Liver (tissue), 9 donors: Measurements from ENCODE around the gene GANC. TPM values are rescaled to one million over a fixed set of nuclear protein-coding genes. Genes with fewer than 3 reads are reported as not detected.

ENCODE experiments used
- DNase-seq: peaks from one replicate; pipeline ENCODE4 v3.0.0-alpha.2; 2017; ENCODE audit warnings: low spot score
- H3K27ac ChIP-seq, 2 donors: one replicate each; pipeline ENCODE4 v1.7.0; 2013; ENCODE audit warnings: inconsistent platforms in 2 of 2, low read length in 2 of 2, control low read depth in 1 of 2, low read depth in 1 of 2, mild to moderate bottlenecking in 1 of 2
- H3K27me3 ChIP-seq, 4 donors: one replicate each; pipeline versions ENCODE4 v1.6.1 to v1.7.0; 2013; ENCODE audit warnings: low read length in 3 of 4, inconsistent platforms in 1 of 4, mild to moderate bottlenecking in 1 of 4, moderate library complexity in 1 of 4; ENCODE audit not compliant: control insufficient read depth in 4 of 4, insufficient read depth in 4 of 4
- H3K36me3 ChIP-seq, 4 donors: one replicate each; pipeline versions ENCODE4 v1.6.1 to v1.7.0; 2013; ENCODE audit warnings: low read length in 3 of 4, mild to moderate bottlenecking in 3 of 4, low read depth in 1 of 4, moderate library complexity in 1 of 4; ENCODE audit not compliant: control insufficient read depth in 4 of 4, insufficient read depth in 3 of 4
- H3K4me1 ChIP-seq, 4 donors: one replicate each; pipeline versions ENCODE4 v1.6.1 to v1.7.0; 2013; ENCODE audit warnings: low read length in 3 of 4, mild to moderate bottlenecking in 3 of 4, moderate library complexity in 1 of 4; ENCODE audit not compliant: control insufficient read depth in 4 of 4, insufficient read depth in 4 of 4
- H3K4me3 ChIP-seq, 3 donors: one replicate each; pipeline versions ENCODE4 v1.6.1 to v1.7.0; 2013; ENCODE audit warnings: low read length in 3 of 3, control low read depth in 1 of 3, low read depth in 1 of 3, mild to moderate bottlenecking in 1 of 3
- H3K9ac ChIP-seq, 2 donors: one replicate each; pipeline ENCODE4 v1.7.0; 2013; ENCODE audit warnings: low read length in 2 of 2, mild to moderate bottlenecking in 2 of 2, moderate library complexity in 2 of 2, control low read depth in 1 of 2, low read depth in 1 of 2
- H3K9me3 ChIP-seq, 4 donors: one replicate each; pipeline versions ENCODE4 v1.6.1 to v1.7.0; 2013; ENCODE audit warnings: low read length in 3 of 4; ENCODE audit not compliant: control insufficient read depth in 4 of 4
- ATF3 ChIP-seq: IDR thresholded peaks from 2 replicates; pipeline ENCODE4 v1.6.1; 2016; ENCODE audit warnings: antibody characterized with exemption
- CTCF ChIP-seq: fragments of 150-350 bp; IDR thresholded peaks from 2 replicates; pipeline ENCODE4 v1.5.1; 2017; ENCODE audit warnings: improper control_type of control experiment, low read depth, low read length; ENCODE audit not compliant: missing input control
- EGR1 ChIP-seq, 2 donors: IDR thresholded peaks; 2 replicates each; pipeline ENCODE4 v1.6.1; 2016 to 2018; ENCODE audit warnings: antibody characterized with exemption in 2 of 2, low read depth in 2 of 2
- FOXA1 ChIP-seq: IDR thresholded peaks from 2 replicates; pipeline ENCODE4 v1.6.1; 2016; ENCODE audit warnings: antibody characterized with exemption
- FOXA2 ChIP-seq: IDR thresholded peaks from 2 replicates; pipeline ENCODE4 v1.6.1; 2016; ENCODE audit warnings: antibody characterized with exemption
- GABPA ChIP-seq, 2 donors: IDR thresholded peaks in 1 of 2; conservative IDR thresholded peaks in 1 of 2; 2 replicates each; pipeline ENCODE4 v1.6.1; 2016; ENCODE audit warnings: antibody characterized with exemption in 2 of 2, mild to moderate bottlenecking in 1 of 2, moderate library complexity in 1 of 2
- HNF4A ChIP-seq, 2 donors: conservative IDR thresholded peaks; 2 replicates each; pipeline ENCODE4 v1.6.1; 2016; ENCODE audit warnings: antibody characterized with exemption in 2 of 2, mild to moderate bottlenecking in 2 of 2
- HNF4G ChIP-seq: IDR thresholded peaks from 2 replicates; pipeline ENCODE4 v1.6.1; 2016; ENCODE audit warnings: antibody characterized with exemption
- JUND ChIP-seq, 2 donors: IDR thresholded peaks; 2 replicates each; pipeline ENCODE4 v1.6.1; 2016; ENCODE audit warnings: antibody characterized with exemption in 2 of 2
- MAX ChIP-seq: IDR thresholded peaks from 2 replicates; pipeline ENCODE4 v1.6.1; 2016; ENCODE audit warnings: antibody characterized with exemption
- NR2F2 ChIP-seq: IDR thresholded peaks from 2 replicates; pipeline ENCODE4 v1.6.1; 2016; ENCODE audit warnings: antibody characterized with exemption
- RAD21 ChIP-seq, 2 donors: IDR thresholded peaks; 2 replicates each; pipeline ENCODE4 v1.6.1; 2016; ENCODE audit warnings: antibody characterized with exemption in 2 of 2, mild to moderate bottlenecking in 2 of 2
- REST ChIP-seq: IDR thresholded peaks from 2 replicates; pipeline ENCODE4 v1.6.1; 2016; ENCODE audit warnings: antibody characterized with exemption, mild to moderate bottlenecking
- RXRA ChIP-seq, 2 donors: IDR thresholded peaks; 2 replicates each; pipeline ENCODE4 v1.6.1; 2017 to 2018; ENCODE audit warnings: antibody characterized with exemption in 2 of 2, mild to moderate bottlenecking in 1 of 2
- SP1 ChIP-seq: IDR thresholded peaks from 2 replicates; pipeline ENCODE4 v1.6.1; 2018; ENCODE audit warnings: antibody characterized with exemption, mild to moderate bottlenecking
- TAF1 ChIP-seq: conservative IDR thresholded peaks from 2 replicates; pipeline ENCODE4 v1.6.1; 2016; ENCODE audit warnings: antibody characterized with exemption, mild to moderate bottlenecking
- YY1 ChIP-seq: IDR thresholded peaks from 2 replicates; pipeline ENCODE4 v1.6.1; 2016; ENCODE audit warnings: antibody characterized with exemption, mild to moderate bottlenecking
- ZBTB33 ChIP-seq: IDR thresholded peaks from 2 replicates; pipeline ENCODE4 v1.6.1; 2016; ENCODE audit warnings: antibody characterized with exemption
- WGBS: extraction: QIAGEN DNeasy Blood & Tissue Kit; methylation state at CpG from one replicate; pipeline ENCODE4 v1.1.7; 2013; 5-methylcytosine and 5-hydroxymethylcytosine counted together
- polyA plus RNA-seq, 2 donors: library from polyadenylated mRNA; stranded (reverse) in 1 of 2; unstranded in 1 of 2; fragments of 200-250 nt in 1 of 2; fragments of >200 nt in 1 of 2; fragmentation: Nextera tagmentation in 1 of 2; extraction: Ambion mirVana in 1 of 2; gene quantifications; one replicate each; pipeline versions ENCODE4 v1.2.1 to v1.2.3, GENCODE V29; 2013 to 2015
- total RNA-seq, 2 donors: library from RNA; depleted of rRNA; stranded (reverse); fragments of >200 nt; gene quantifications; one replicate each; pipeline ENCODE4 v1.2.3, GENCODE V29; 2014
- donor health status: healthy.
- donor health status: healthy.
- donor health status: healthy.
- donor health status: healthy.
- donor health status: healthy.

The GANC gene
- total and polyA plus RNA-seq, 4 donors = 4.8 to 28.9 (median 10.9) TPM

GRCh38 chr15:42231088-42231487, 41.9 kb upstream of the GANC start:
- H3K4me3 ChIP-seq = no peak overlapping the region
- H3K4me1 ChIP-seq = no peaks in the 10 kb centered on the region
- H3K9me3 ChIP-seq = no peaks in the 10 kb centered on the region
- H3K9ac ChIP-seq = no peak overlapping the region
- TF ChIP-seq EGR1 (IDR thresholded peaks at IDR 0.05; ENCODE audit: low read depth in 2 of 2) (no peak), YY1 (no peak), HNF4G (no peak)
- no peaks in the 10 kb centered on the region for H3K27me3 ChIP-seq
- H3K36me3 ChIP-seq = peaks cover 4 to 58% (median 43%) of the 10 kb centered on the region in 4 donors
- DNase-seq = no peak
- H3K27ac ChIP-seq = no peak overlapping the region
- WGBS = 98% methylated on average over 1 of the region's 1 CpG

GRCh38 chr15:42232606-42233005, 40.4 kb upstream of the GANC start:
- Histone ChIP-seq H3K4me3 (no peak overlapping the region), H3K36me3 (peaks cover 10 to 54% (median 44%) of the 10 kb centered on the region in 4 donors), H3K27me3 (no peaks in the 10 kb centered on the region), H3K9ac (no peak overlapping the region), H3K4me1 (no peaks in the 10 kb centered on the region), H3K27ac (no peak overlapping the region), H3K9me3 (no peaks in the 10 kb centered on the region)
- WGBS = 76% methylated on average over 5 of the region's 5 CpGs
- DNase-seq = no peak
- TF ChIP-seq HNF4G (no peak), RAD21 (IDR thresholded peaks at IDR 0.05) (no peak), YY1 (no peak), TAF1 (no peak), JUND (IDR thresholded peaks at IDR 0.05) (no peak), EGR1 (IDR thresholded peaks at IDR 0.05; ENCODE audit: low read depth in 2 of 2) (no peak), SP1 (no peak), NR2F2 (no peak), ATF3 (no peak)

- no peak for TF ChIP-seq RAD21 (IDR thresholded peaks at IDR 0.05)
- TF ChIP-seq TAF1 = no peak
- TF ChIP-seq CTCF = no peak
- TF ChIP-seq FOXA2 = no peak
- TF ChIP-seq ZBTB33 = no peak
- no peak for TF ChIP-seq JUND (IDR thresholded peaks at IDR 0.05)
- no peak for TF ChIP-seq EGR1 (IDR thresholded peaks at IDR 0.05; ENCODE audit: low read depth in 2 of 2)
- TF ChIP-seq SP1 = no peak
- TF ChIP-seq FOXA1 = no peak
- TF ChIP-seq YY1 = no peak
- TF ChIP-seq GABPA (IDR thresholded peaks at IDR 0.05 in 1 of 2, conservative IDR thresholded peaks at IDR 0.05 in 1 of 2) = no peak
- no peak for TF ChIP-seq RXRA (IDR thresholded peaks at IDR 0.05)
- TF ChIP-seq MAX = no peak
- TF ChIP-seq HNF4A (conservative IDR thresholded peaks at IDR 0.05) = no peak
- no peak for TF ChIP-seq HNF4G
- TF ChIP-seq ATF3 = no peak
- no peak for TF ChIP-seq REST
- TF ChIP-seq NR2F2 = no peak
- no peaks in the 10 kb centered on the region for H3K4me1 ChIP-seq
- no peaks in the 10 kb centered on the region for H3K27me3 ChIP-seq
- peaks cover 10 to 56% (median 45%) of the 10 kb centered on the region in 4 donors for H3K36me3 ChIP-seq
- DNase-seq = no peak
- 86% methylated on average over 2 of the region's 2 CpGs for WGBS
- no peak overlapping the region for H3K4me3 ChIP-seq
- H3K9me3 ChIP-seq = no peaks in the 10 kb centered on the region
- no peak overlapping the region for H3K27ac ChIP-seq
- H3K9ac ChIP-seq = no peak overlapping the region
Observed at GRCh38 chr15:42233107-42233506, 39.9 kb upstream of the GANC start.
